Activated naive CD8-positive, alpha-beta T cell (primary cell): ENCODE data around the gene INKA1.
"Not testable (repeated sequence)": the region's sequence is repeated elsewhere in the genome, so short reads cannot be mapped to it uniquely, and the experiment has no call there.

ENCODE experiments used
- H3K27ac Mint-ChIP-seq: one replicate; pipeline ENCODE4 v1.8.0; 2021; ENCODE audit warnings: mixed read lengths
- H3K27me3 Mint-ChIP-seq: one replicate; pipeline ENCODE4 v1.8.0; 2021; ENCODE audit warnings: mixed read lengths
- H3K36me3 Mint-ChIP-seq: one replicate; pipeline ENCODE4 v1.8.0; 2021; ENCODE audit warnings: mixed read lengths
- H3K4me1 Mint-ChIP-seq: one replicate; pipeline ENCODE4 v1.8.0; 2021; ENCODE audit warnings: low read depth, mixed read lengths
- H3K4me3 Mint-ChIP-seq: one replicate; pipeline ENCODE4 v1.8.0; 2021; ENCODE audit warnings: mild to moderate bottlenecking, mixed read lengths
- H3K9me3 Mint-ChIP-seq: one replicate; pipeline ENCODE4 v1.8.0; 2021; ENCODE audit warnings: low read depth, mixed read lengths

INKA1 gene

DNA sequence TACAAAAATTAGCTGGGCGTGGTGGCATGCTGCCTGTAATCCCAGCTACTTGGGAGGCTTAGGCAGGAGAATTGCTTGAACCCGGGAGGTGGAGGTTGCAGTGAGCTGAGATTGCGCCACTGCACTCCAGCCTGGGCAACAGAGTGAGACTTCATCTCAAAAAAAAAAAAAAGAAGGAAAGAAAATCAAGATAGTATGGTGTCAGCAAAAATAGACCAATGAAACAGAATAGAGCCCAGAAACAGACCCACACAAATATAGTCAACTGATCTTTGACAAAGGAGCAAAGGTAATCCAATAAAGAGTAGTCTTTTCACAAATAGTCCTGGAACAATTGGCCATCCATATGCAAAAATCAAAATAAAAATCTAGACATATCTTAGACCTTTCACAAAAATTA lies 20.1 kb downstream of the INKA1 start:
- not testable (repeated sequence) for H3K27ac Mint-ChIP-seq, H3K4me1 Mint-ChIP-seq

DNA sequence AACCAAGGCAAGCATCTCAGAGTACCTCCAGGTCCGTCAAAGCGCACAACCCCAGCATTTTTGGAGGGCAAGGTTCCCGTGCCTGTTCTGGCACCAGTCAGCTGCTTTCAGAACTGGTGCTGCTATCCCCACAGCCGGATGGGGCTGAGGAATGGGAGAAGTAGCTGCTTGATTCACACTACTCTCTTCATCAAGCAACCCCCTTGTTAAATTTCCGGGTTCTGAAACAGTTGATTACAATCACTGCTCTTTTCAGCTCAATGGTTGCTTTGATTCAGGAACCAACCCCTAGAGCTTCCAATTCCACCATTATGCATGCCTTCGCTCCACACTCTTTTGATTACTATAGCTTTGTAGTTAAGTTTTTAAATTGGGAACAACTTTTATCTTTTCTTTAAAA lies 23.0 kb downstream of the INKA1 start:
- Mint-ChIP-seq H3K27me3 (no peaks in the 10 kb centered on the region), H3K9me3 (no peaks in the 10 kb centered on the region), H3K4me3 (no peak overlapping the region), H3K36me3 (no peaks in the 10 kb centered on the region), H3K27ac (no peak overlapping the region), H3K4me1 (no peaks in the 10 kb centered on the region)

More for the DNA sequence above, 20.1 kb downstream of the INKA1 start:
- H3K4me3 Mint-ChIP-seq, H3K27me3 Mint-ChIP-seq, H3K9me3 Mint-ChIP-seq, H3K36me3 Mint-ChIP-seq: not testable (repeated sequence)

DNA sequence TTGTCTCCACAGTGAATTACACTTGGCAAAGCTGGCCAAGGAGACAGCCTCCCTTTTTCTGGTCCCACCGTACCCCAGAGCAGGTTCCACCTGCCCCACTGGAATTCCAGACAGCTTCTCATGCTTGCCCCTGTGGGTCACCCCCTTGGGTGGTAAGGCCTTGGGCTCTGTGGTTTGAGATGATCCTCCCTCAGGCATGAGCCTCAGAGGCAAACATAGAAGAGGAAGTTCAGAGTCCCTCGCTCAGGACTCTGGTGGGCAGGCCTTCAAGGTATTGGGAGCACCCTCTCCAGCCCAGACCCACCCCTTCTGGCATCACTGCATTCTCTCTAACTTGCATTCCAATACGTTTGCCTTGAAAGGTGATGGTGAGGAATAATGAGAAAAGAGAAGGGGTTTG lies 28.3 kb downstream of the INKA1 start:
- no peaks in the 10 kb centered on the region for H3K4me1 Mint-ChIP-seq
- no peaks in the 10 kb centered on the region for H3K9me3 Mint-ChIP-seq
- no peak overlapping the region for H3K4me3 Mint-ChIP-seq
- H3K36me3 Mint-ChIP-seq = peaks cover 6% of the 10 kb centered on the region
- H3K27ac Mint-ChIP-seq = no peak overlapping the region
- H3K27me3 Mint-ChIP-seq = no peaks in the 10 kb centered on the region

DNA sequence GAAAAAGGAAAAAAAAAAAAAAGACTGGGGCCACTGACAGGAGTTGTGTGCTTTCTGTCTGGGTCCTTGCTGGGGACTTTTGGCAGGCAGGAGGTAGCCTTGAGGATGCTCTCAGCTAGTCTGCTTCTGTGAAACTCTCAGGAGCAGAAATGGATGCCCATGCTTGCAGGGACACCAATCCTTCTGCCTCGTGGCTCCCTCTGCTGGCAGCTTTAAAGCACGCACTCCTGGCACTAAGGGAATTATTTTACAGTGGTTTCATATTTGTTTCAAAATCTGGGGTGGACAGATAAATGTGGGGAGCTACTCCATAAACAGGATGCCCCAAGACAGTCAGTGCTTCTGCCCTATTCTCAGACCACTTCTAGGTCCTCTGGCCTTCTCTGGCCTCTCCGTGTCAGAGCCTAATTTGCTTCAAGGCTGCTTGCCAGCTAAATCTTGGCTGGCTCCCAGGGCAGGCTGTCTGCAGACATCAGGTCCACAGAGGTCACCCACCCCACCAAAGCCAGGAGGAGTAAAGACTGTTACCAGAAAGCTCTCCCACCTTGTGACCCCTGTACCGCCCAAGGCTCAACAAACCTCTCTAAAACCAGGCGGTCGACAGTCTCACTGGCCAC lies 36.2 kb downstream of the INKA1 start:
- Mint-ChIP-seq H3K36me3 (peaks cover 5% of the 10 kb centered on the region), H3K4me3 (no peak overlapping the region), H3K27ac (no peak overlapping the region), H3K4me1 (peaks cover 2% of the 10 kb centered on the region), H3K9me3 (no peaks in the 10 kb centered on the region), H3K27me3 (no peaks in the 10 kb centered on the region)

DNA sequence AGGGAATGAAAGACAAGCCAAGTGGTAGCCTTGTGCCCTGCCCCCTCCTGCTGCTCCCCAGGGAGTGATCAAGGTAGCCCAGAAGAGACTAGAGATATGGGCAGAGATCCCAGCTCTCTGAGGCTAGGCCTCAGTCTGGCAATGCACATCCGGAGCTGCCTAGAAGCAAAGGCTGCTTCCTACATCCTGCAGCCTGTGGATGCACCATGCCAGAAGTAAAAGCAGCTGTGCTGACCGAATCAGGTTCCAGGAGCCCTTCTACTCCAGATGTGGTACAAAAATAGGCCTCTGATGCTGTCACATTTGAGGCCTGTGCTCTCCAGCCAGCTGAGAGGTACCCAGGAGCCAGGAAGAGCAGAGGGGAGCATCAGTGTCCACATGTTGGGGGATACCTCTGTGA lies 37.3 kb downstream of the INKA1 start:
- Mint-ChIP-seq H3K27ac (no peak overlapping the region), H3K27me3 (no peaks in the 10 kb centered on the region), H3K4me1 (peaks cover 2% of the 10 kb centered on the region), H3K36me3 (peaks cover 2% of the 10 kb centered on the region), H3K4me3 (no peak overlapping the region), H3K9me3 (no peaks in the 10 kb centered on the region)

DNA sequence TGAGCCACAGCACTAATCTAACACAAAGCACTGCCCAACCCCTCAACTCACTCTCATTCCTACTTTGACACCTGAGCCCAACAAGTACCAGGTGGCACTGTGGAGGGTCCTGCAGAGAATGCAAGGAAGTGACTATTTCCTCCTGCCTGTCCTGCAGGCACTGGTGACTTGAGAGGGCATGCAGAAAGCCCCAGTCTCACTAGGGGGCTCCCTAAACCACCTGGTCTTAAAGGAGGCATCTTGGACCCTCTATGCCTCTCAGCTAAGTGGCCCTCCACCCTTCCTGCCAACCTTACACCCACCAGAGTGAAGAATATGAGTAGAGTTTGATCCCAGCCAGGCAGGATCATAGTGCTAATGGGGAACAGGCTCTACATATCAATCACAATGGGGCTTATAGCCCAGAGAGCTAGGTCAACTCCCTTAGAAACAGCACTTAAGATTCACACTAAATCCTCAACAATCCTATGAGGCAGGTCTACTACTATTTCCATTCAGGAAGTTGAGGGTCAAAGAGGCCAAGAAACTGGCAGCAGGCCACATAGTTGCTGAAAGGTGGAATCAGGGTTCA lies 38.1 kb downstream of the INKA1 start:
- Mint-ChIP-seq H3K4me3 (no peak overlapping the region), H3K4me1 (peaks cover 2% of the 10 kb centered on the region), H3K27me3 (no peaks in the 10 kb centered on the region), H3K36me3 (peaks cover 2% of the 10 kb centered on the region), H3K27ac (no peak overlapping the region), H3K9me3 (no peaks in the 10 kb centered on the region)

DNA sequence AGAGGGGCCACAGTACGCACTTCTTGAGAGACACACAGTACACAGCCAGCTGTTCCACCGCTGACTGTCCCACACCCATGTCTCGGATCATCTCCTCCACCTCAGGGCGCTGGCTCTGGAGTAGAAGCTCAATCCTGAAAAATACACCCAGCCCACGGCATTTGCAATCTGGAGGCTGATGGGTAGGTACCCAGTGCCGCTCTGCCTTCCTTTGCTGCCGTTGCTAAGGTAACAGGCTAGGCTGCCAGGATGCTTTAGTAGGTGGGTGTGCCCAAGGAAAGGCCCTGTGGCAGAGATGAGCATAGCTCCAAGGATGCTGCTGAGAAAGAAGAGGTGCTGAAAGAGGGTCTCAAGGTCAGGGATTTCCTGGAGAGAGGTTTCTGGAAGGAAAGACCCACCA lies 38.7 kb downstream of the INKA1 start:
- peaks cover 2% of the 10 kb centered on the region for H3K4me1 Mint-ChIP-seq
- H3K27me3 Mint-ChIP-seq = no peaks in the 10 kb centered on the region
- H3K9me3 Mint-ChIP-seq = no peaks in the 10 kb centered on the region
- H3K36me3 Mint-ChIP-seq = peaks cover 2% of the 10 kb centered on the region
- H3K4me3 Mint-ChIP-seq = no peak overlapping the region
- H3K27ac Mint-ChIP-seq = no peak overlapping the region

DNA sequence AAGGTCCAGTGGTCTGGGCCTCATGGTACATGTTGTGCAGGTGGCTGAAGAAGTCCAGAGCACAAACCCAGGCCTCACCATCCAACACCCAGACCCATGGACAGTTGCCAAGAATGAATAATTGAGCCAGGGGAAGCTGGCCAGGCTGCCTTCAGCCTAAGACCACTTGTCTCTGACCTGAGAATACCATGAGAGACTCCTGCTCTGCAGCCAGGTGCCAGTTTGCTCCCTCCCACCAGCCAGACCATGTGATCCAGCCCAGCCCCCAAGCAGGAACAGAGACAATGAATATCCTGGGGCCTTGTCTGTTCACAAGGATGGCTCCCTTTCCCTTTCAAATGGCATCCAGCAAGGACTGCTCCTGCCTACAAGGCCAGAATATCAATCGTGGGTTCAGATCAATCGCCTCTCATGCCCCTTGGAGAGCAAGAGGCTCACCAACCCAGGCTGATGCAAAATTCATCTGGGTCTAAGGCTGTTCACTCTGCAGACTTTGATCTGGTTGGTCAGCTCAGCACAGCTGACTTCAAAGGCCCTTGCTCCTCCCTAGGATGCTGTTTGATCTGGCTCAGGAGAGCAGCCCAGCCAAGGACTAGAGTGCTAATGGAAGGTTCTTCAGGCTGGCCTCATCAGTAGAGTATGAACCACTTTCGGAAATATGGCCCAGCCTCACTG lies 39.9 kb downstream of the INKA1 start:
- Mint-ChIP-seq H3K27ac (no peak overlapping the region), H3K4me3 (no peak overlapping the region), H3K4me1 (peaks cover 2% of the 10 kb centered on the region), H3K27me3 (no peaks in the 10 kb centered on the region), H3K36me3 (peaks cover 2% of the 10 kb centered on the region), H3K9me3 (no peaks in the 10 kb centered on the region)

DNA sequence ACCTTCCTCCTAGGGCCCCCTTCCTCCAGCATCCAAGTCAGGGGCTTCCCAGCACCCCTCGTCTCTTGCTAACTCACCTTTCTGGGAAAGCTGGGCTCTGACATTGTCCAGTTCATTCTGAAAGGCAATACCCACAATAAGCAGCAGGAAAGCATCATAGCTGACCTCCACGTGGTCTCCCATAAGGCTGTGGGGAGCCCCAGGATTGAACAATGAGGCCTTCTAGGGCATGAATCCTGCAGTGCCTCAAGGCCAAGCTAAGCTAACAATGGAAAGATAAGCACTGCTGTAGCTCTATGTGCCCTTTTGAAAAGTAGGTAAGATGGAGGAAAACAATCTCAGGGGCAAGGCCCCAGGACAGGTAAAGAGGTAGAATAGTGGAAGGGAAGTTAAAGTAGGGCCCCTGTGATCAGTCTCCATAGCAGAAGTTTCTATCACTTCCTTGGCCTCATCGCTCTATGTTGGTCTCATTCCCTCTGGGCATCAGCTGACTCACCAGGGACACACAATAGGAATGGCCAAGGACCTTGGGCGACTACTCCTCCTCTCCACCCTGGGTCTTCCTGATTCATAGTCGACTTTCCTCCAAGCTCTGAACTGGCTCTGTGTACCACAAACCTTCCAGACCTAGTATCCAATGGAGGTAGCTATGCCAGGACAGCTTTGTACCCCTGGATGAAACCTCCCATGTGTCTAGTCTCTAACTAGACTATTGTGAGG lies 41.6 kb downstream of the INKA1 start:
- Mint-ChIP-seq H3K9me3 (no peaks in the 10 kb centered on the region), H3K27ac (no peak overlapping the region), H3K36me3 (no peaks in the 10 kb centered on the region), H3K4me3 (no peak overlapping the region), H3K4me1 (no peaks in the 10 kb centered on the region), H3K27me3 (no peaks in the 10 kb centered on the region)

DNA sequence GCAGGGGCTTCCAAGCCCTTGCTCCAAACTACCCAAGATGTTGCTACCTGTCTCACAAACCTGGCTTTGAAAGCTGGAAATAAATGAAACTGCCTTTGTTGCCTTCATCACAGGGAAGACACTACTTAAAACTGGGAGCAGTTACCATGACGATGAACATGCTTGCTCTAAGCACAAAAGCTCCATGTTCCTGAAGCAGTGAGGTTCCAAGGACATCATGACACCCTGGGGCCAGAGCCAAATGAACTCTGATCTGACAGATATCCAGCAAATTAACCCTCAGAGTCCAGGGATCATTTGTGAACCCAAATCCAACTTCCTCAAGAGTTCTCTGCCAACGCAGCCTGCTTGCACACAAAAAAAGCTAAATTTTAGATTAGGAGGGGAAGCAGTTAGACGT lies 42.6 kb downstream of the INKA1 start:
- Mint-ChIP-seq H3K36me3 (no peaks in the 10 kb centered on the region), H3K4me1 (no peaks in the 10 kb centered on the region), H3K27ac (no peak overlapping the region), H3K9me3 (no peaks in the 10 kb centered on the region), H3K27me3 (no peaks in the 10 kb centered on the region), H3K4me3 (no peak overlapping the region)
